GM19238 (cell line): ENCODE data around the gene KLHL36.
A peak's percentile ranks its signal among the peaks of the same experiment; 100 is the strongest.
"Not testable (repeated sequence)": the region's sequence is repeated elsewhere in the genome, so short reads cannot be mapped to it uniquely, and the experiment has no call there.

Source experiments
- DNase-seq: peaks from one replicate; pipeline ENCODE4 v3.0.0; 2011; ENCODE audit warnings: low spot score; ENCODE audit not compliant: insufficient read length

The KLHL36 gene

GRCh38 chr16:84690088-84690819, 41.9 kb downstream of the KLHL36 start:
- DNase-seq, result no peak

- no peak for DNase-seq
Measured at GRCh38 chr16:84692451-84693214, 44.3 kb downstream of the KLHL36 start.

GRCh38 chr16:84693869-84694268, 45.6 kb downstream of the KLHL36 start:
- not testable (repeated sequence) for DNase-seq

GRCh38 chr16:84694980-84695379, 46.7 kb downstream of the KLHL36 start:
- DNase-seq, result no peak

GRCh38 chr16:84699147-84699711, 50.9 kb downstream of the KLHL36 start:
- DNase-seq, result no peak

GRCh38 chr16:84699712-84700445, 51.6 kb downstream of the KLHL36 start, which contains the start of gene USP10:
Gene USP10 (plus strand): TSS chr16:84700000. CDS start chr16:84700091, 91 bp downstream.
- peak; percentile 96 for DNase-seq

- DNase-seq, result peak; percentile 23
Measured at GRCh38 chr16:84700446-84701300, 52.4 kb downstream of the KLHL36 start.

GRCh38 chr16:84703681-84704080, 55.4 kb downstream of the KLHL36 start:
- no peak for DNase-seq

- no peak for DNase-seq
Measured at GRCh38 chr16:84704253-84704652, 55.9 kb downstream of the KLHL36 start.

GRCh38 chr16:84706856-84707255, 58.5 kb downstream of the KLHL36 start:
- DNase-seq, result no peak

- no peak for DNase-seq
Measured at GRCh38 chr16:84709609-84710008, 61.3 kb downstream of the KLHL36 start.

GRCh38 chr16:84710686-84711085, 62.4 kb downstream of the KLHL36 start:
- DNase-seq, result no peak
